ENCODE data around the gene FOXK1.

FOXK1 gene

DNA sequence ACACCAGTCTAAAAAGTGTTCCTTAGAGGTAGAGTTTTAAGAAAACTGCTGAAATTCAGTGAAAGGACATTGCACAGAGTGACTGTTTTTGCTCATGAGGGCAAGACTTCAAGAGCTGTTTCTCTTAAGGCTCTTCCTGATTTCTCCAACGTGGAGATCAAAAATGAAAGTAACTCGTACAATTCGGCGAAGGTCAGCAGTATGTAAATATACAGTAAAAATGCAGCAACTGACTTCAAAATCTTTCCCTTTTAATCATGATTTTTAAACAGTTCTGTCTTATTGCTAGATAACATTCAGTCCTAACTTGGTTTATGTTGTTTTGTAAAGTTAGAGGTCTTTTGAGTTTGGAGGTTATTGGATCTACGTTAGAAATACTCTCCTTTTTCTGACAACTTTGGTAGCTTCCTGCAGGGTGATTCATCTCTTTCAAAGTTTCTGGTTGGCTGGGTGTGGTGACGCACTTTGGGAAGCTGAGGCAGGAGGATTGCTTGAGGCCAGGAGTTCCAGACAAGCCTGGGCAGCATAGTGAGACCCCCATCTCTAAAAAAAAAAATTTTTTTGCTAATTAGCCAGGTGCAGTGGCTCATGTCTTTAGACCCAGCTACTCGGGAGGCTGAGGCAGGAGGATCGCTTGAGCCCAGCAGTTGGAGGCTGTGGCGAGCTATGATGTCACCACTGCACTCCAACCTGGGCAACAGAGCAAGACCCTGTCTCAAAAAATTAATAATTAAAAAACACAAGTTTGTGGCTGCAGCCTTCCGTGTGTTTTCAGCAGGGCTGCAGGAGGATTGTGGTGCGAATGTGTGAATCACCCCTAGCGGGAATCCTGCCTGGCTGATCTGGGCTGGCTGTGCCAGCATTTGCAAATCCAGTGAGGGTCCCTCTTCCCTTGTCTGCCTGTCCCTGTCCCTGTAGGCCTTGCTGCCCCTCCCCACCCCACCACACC is 64.2 kb downstream of the FOXK1 start:
- DNase-seq = peak; percentile 81

DNA sequence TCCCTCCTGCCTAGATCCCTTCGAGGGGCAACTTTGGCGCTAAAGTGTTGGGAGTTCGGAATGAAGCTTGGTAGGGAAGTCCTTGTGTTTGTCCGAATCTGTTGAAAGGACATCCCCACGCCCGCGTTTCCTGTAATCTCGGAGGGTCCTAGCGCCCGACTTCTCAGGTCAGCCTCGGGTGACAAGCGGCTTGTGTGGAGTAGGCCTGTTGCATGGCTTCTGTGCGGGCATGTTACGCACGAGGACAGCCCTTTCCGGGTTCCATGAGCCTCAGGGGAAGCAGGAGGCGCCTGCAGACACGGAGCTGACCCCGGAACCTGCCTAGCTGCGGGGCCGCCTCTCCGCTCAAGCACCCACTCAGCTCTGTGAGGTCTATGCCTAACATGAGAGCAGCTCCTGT is 64.9 kb downstream of the FOXK1 start:
- DNase-seq = no peak

- no peak for DNase-seq
Measured at GRCh38 chr7:4747746-4748145, 65.7 kb downstream of the FOXK1 start.

GRCh38 chr7:4748231-4748681 is 66.2 kb downstream of the FOXK1 start:
- no peak for DNase-seq

- no peak for DNase-seq
Measured at GRCh38 chr7:4749363-4749762, 67.3 kb downstream of the FOXK1 start.

DNA sequence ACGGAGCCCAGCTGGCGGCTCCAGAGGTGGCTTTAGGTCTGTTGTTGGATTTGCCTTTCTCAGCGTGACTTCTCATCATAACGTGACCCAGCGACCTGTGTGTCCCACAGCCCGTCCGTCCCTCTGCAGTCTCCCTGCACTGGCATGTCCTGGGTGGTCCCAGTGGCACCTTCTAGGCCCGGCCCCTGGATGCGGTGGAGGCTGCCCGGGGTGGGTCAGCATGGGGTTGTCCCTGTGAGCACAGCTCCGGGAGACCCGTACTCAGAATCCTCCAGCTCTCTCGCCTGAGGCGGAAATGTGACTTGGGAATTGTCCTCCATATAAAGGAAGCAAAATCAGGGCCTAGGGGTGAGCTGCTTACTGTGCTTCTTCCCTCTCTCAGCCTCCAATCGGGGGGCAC is 67.7 kb downstream of the FOXK1 start:
- DNase-seq = no peak

DNA sequence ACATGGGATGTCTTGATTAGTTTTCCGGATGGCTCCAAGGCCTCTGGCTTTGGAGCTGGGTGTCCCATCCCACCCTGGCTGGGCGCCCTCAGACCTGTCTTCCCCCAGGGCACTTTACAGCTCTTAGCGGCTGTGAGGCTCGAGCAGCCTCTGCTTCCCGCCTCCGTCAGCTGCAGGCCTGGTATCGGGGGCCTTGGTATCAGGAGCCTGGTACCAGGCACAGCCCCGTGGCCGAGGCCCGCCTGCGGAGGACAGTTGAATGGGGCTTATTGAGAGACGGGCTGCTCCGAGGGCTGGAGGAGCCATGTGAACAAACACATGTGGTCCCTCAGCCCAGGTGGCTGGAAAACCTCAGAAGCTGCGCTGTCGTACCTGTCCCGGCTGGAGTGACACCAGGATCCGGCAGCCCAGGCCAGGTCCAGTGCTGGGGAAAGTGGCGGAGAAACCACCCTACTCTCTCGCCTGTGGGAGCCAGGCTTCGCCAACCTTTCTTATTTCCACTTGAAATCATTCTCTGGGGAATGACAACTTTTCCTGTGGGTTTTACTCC is 69.4 kb downstream of the FOXK1 start:
- DNase-seq = no peak

- peak; percentile 47 for DNase-seq
Measured at GRCh38 chr7:4753598-4754432, 71.7 kb downstream of the FOXK1 start.

- DNase-seq = no peak
Measured at GRCh38 chr7:4754433-4755010, 72.4 kb downstream of the FOXK1 start.

DNA sequence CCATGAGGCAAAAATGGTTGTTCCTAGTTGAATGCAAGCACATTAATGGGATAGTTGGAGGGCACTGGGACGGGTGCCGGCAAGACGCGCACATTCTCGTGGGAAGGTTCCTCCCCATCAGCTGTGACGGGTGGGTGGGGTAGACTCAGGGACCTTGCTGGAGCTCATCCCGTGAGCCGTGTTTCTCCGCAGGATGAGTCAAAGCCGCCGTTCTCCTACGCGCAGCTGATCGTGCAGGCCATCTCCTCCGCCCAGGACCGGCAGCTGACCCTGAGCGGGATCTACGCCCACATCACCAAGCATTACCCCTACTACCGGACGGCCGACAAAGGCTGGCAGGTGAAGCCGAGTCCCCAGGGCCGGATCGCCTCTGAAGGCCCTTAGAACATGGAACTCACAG is 73.0 kb downstream of the FOXK1 start:
- no peak for DNase-seq

DNA sequence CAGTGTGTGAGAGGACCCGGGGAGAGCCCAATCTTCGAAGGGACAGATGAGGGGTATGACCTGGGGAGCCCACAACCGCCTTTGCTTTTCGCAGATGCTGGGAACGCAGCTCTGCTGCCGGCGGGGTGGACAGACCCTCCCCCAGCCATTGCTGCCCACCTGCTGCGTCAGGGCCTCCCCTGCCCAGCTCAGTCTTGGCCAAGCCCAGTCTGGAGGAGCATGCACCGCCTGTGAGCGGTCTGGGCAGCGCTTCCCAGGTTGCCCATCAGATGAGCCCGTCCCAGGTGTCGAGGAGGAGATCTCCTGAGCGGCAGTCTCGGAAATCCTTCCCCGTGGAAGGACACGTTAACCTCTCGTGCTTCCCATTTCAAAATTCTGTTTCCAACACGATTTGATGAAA is 76.0 kb downstream of the FOXK1 start:
- no peak for DNase-seq

- no peak for DNase-seq
Measured at GRCh38 chr7:4758791-4759190, 76.7 kb downstream of the FOXK1 start.

DNA sequence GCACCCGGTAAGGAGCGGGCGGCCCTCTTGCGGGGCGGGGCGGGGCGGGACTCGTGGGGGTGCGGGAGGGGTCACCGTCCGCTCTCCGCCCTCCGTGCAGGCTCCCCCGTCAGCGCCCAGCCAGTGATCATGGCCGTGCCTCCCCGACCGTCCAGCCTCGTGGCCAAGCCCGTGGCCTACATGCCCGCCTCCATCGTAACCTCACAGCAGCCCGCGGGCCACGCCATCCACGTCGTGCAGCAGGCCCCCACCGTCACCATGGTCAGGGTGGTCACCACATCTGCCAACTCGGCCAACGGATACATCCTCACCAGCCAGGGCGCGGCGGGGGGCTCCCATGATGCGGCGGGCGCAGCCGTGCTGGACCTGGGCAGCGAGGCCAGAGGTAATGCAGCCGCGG is 77.1 kb downstream of the FOXK1 start:
- DNase-seq = no peak

DNA sequence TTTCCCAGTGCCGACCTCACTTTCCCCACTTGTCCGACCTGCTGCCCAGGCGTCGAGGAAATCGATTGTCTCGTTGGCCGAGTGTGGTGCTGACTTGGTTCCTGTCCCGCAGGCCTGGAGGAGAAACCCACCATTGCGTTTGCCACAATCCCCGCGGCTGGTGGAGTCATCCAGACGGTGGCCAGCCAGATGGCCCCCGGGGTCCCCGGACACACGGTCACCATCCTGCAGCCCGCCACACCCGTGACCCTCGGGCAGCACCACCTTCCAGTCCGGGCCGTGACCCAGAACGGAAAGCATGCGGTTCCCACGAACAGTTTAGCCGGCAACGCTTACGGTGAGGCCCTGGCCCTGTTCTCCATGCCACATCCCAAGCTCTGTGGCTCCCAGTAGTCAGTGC is 78.9 kb downstream of the FOXK1 start:
- no peak for DNase-seq

- no peak for DNase-seq
Measured at GRCh38 chr7:4762121-4763055, 80.3 kb downstream of the FOXK1 start.

DNA sequence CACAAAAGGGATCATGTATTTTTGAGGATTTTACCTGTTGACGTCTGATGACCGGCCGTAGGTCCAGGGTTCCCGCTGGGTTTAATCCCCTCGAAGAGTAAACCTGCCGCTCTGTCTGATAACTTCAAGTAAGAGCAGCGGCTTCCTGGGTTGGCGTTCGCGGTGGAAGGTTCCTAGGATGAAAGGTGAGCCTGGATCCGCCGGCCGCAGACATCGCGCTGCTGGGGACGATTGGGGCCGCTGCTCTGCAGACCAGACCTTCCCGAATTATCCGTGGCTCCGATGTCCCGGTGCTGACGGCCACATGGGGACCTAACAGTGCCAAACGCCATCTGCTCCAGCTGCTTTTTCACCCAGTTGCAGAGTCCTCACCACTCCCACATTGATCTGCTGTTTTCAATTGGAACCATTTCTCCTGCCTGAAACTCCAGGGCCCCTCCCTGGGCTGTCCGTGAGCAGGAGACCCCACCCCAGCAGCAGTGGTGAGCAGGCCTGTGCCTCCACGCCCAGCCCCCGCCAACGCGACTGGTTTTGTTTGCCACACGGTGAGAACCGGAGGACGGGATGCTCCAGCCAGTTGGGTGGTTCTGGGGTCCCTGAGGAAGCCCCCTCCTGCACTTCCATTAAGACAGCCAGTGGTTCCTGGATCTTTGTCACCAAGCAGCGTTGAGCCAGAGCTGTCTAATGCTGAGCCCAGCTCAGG is 81.1 kb downstream of the FOXK1 start:
- DNase-seq = no peak

DNA sequence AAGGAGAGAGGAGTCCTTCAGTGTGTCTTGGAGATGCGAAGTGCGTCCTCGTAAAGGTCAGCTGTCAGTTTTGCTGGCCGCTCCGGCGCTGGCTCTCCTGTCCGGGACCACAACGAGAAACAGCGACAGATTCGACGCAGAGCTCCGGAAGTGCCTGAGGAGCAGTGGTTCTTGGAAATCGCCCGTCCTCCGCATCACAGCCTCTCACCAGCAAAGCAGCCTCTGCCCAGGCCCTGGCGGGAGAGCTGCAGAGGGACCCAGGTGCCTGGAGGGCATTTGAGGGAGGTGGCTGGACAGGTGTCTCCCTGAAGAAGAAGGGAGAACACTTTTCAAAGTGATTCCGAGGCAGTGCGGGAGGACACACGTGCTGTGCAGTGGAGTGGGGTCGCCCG is 81.7 kb downstream of the FOXK1 start:
- no peak for DNase-seq

- DNase-seq = no peak
Measured at GRCh38 chr7:4764402-4765007, 82.4 kb downstream of the FOXK1 start.

DNA sequence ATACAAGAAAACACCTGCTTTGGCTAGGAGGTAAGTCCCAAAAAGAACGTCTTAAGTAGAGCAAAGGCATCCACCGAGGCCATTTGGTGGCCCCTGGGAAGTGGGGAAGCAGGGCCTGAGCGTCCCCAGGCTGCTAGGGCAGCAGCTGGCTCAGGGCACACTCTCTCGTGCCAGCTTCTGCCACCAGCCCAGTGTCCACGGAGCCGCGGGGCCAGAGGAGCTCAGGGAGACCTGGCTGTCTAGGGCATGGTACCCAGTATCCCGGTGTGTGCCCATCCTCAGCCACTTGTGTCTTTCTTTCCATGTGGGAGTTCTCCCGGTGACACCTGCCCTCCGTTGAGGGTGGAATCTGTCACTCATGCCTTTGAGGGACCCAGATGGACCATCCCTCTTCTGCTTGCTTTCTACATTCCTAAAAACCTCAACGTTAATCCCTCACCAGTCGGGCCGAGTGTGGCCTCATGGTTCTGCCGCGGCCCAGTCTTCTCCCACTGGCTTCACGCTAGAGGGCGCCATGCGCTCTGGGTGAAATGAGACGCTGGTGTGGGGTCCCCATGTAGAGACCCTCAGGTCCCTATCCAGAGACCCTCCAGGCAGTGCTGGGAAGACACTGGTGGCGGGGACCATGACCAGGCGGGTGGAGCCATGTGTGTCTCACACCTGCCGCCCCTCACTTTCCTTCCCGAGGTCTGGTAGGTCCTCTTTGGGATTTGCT is 83.8 kb downstream of the FOXK1 start:
- no peak for DNase-seq
